GM12872 (cell line): ENCODE measurements around the gene SYNGR4.

ENCODE experiments used
- CTCF ChIP-seq: IDR thresholded peaks from 3 replicates; pipeline ENCODE4 v1.5.1; 2011; ENCODE audit warnings: low read depth, mild to moderate bottlenecking, low read length, moderate library complexity; ENCODE audit not compliant: insufficient read depth

Gene SYNGR4

GRCh38 chr19:48367855-48368254 lies 3.7 kb downstream of the SYNGR4 start:
- TF ChIP-seq CTCF = no peak

GRCh38 chr19:48368936-48369335 lies 4.8 kb downstream of the SYNGR4 start:
- no peak for TF ChIP-seq CTCF

GRCh38 chr19:48370955-48371354 lies 6.8 kb downstream of the SYNGR4 start:
- no peak for TF ChIP-seq CTCF

GRCh38 chr19:48371367-48371766 lies 7.2 kb downstream of the SYNGR4 start:
- no peak for TF ChIP-seq CTCF

GRCh38 chr19:48372904-48373303 lies 8.7 kb downstream of the SYNGR4 start:
- no peak for TF ChIP-seq CTCF

GRCh38 chr19:48373567-48373966 lies 9.4 kb downstream of the SYNGR4 start:
- TF ChIP-seq CTCF = no peak

GRCh38 chr19:48378194-48378570 lies 14.0 kb downstream of the SYNGR4 start:
- no peak for TF ChIP-seq CTCF

GRCh38 chr19:48379058-48379457 lies 14.9 kb downstream of the SYNGR4 start:
- TF ChIP-seq CTCF = no peak
